HEK293 (cell line): Measurements from ENCODE around the gene SESTD1.

Source experiments
- CTCF ChIP-seq: fragments of 450-650 bp; formaldehyde crosslinking; IDR thresholded peaks from 2 replicates; pipeline ENCODE4 v1.5.1; 2016; ENCODE audit warnings: missing biosample characterization, missing genetic modification characterization
- MZF1 ChIP-seq: fragments of 450-650 bp; formaldehyde crosslinking; IDR thresholded peaks from 2 replicates; pipeline ENCODE4 v1.5.1; 2017; ENCODE audit warnings: missing biosample characterization, missing genetic modification characterization, borderline replicate concordance
- PBX3 ChIP-seq: sonication (generic); formaldehyde crosslinking; IDR thresholded peaks from 2 replicates; pipeline ENCODE4 v1.8.1; 2022; ENCODE audit warnings: mild to moderate bottlenecking, moderate library complexity, missing genetic modification reagents
- ZNF280C ChIP-seq: fragments of 450-650 bp; formaldehyde crosslinking; IDR thresholded peaks from 2 replicates; pipeline ENCODE4 v1.5.1; 2016; ENCODE audit warnings: missing biosample characterization, missing genetic modification characterization
- ZNF670 ChIP-seq: fragments of 450-650 bp; formaldehyde crosslinking; IDR thresholded peaks from 2 replicates; pipeline ENCODE4 v1.5.1; 2016; ENCODE audit warnings: missing biosample characterization, missing genetic modification characterization, low read depth

GRCh38 chr2:179211355-179211754, 53.3 kb downstream of the SESTD1 start:
- TF ChIP-seq CTCF = no peak
- TF ChIP-seq PBX3 (CRISPR knock-in tag) = no peak
- TF ChIP-seq ZNF280C (tag by site-specific recombination) = no peak
- TF ChIP-seq MZF1 = no peak
- no peak for TF ChIP-seq ZNF670 (tag by site-specific recombination)
